HEK293 (cell line): Measurements from ENCODE around the gene ZIC4.

Experiments
- HOXA7 ChIP-seq: sonication (generic); formaldehyde crosslinking; IDR thresholded peaks from 2 replicates; pipeline ENCODE4 v1.8.1; 2022; ENCODE audit warnings: missing genetic modification reagents, borderline replicate concordance
- ZBTB17 ChIP-seq: fragments of 450-650 bp; formaldehyde crosslinking; IDR thresholded peaks from 2 replicates; pipeline ENCODE4 v1.5.1; 2016; ENCODE audit warnings: missing biosample characterization, missing genetic modification characterization
- ZNF214 ChIP-seq: fragments of 450-650 bp; formaldehyde crosslinking; IDR thresholded peaks from 2 replicates; pipeline ENCODE4 v1.5.1; 2017; ENCODE audit warnings: missing biosample characterization, mild to moderate bottlenecking, missing genetic modification characterization, borderline replicate concordance
- ZNF24 ChIP-seq: fragments of 450-650 bp; formaldehyde crosslinking; IDR thresholded peaks from 2 replicates; pipeline ENCODE4 v1.5.1; 2016; ENCODE audit warnings: missing biosample characterization, missing genetic modification characterization
- ZNF707 ChIP-seq: fragments of 450-650 bp; formaldehyde crosslinking; IDR thresholded peaks from 2 replicates; pipeline ENCODE4 v1.5.1; 2016; ENCODE audit warnings: missing biosample characterization, missing genetic modification characterization
- TF ChIP-seq, protein P1 (sequence below): fragments of 450-650 bp; formaldehyde crosslinking; IDR thresholded peaks from 2 replicates; pipeline ENCODE4 v1.5.1; 2016; ENCODE audit warnings: missing biosample characterization, missing genetic modification characterization

DNA sequence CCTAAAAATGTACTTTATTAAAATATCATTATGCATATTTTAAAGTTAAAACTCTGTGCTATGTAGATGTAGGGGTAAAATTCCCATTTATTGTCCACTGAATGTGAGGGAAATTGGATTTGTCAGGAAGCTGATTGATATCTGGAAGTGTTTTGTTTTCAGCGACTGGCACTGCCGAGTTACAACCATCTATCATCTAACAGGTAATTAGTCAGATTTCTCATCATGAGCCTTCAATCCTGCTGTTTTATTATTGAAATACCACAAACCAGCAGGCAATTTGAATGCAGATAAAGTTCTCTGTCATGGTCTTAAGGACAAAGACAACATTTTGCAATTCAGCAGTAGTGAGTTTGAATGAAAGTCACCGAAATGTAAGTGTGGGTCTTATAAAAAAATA is 43.3 kb upstream of the ZIC4 start:
- TF ChIP-seq ZNF707 (tag by site-specific recombination): no peak
- no peak for TF ChIP-seq ZNF24 (tag by site-specific recombination)
- no peak for TF ChIP-seq ZBTB17 (tag by site-specific recombination)
- TF ChIP-seq, protein P1, sequence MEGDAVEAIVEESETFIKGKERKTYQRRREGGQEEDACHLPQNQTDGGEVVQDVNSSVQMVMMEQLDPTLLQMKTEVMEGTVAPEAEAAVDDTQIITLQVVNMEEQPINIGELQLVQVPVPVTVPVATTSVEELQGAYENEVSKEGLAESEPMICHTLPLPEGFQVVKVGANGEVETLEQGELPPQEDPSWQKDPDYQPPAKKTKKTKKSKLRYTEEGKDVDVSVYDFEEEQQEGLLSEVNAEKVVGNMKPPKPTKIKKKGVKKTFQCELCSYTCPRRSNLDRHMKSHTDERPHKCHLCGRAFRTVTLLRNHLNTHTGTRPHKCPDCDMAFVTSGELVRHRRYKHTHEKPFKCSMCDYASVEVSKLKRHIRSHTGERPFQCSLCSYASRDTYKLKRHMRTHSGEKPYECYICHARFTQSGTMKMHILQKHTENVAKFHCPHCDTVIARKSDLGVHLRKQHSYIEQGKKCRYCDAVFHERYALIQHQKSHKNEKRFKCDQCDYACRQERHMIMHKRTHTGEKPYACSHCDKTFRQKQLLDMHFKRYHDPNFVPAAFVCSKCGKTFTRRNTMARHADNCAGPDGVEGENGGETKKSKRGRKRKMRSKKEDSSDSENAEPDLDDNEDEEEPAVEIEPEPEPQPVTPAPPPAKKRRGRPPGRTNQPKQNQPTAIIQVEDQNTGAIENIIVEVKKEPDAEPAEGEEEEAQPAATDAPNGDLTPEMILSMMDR (tag by site-specific recombination): no peak
- no peak for TF ChIP-seq ZNF214 (tag by site-specific recombination)
- TF ChIP-seq HOXA7 (CRISPR knock-in tag): no peak
